ENCODE results near the gene XG. TPM values are rescaled to one million over a fixed set of nuclear protein-coding genes. Genes with fewer than 3 reads are reported as not detected.
"Not testable (repeated sequence)": the region's sequence is repeated elsewhere in the genome, so short reads cannot be mapped to it uniquely, and the experiment has no call there.

The XG gene
- total RNA-seq, 6 experiments from 2014 or later: 0.31 TPM; not detected in 5

DNA sequence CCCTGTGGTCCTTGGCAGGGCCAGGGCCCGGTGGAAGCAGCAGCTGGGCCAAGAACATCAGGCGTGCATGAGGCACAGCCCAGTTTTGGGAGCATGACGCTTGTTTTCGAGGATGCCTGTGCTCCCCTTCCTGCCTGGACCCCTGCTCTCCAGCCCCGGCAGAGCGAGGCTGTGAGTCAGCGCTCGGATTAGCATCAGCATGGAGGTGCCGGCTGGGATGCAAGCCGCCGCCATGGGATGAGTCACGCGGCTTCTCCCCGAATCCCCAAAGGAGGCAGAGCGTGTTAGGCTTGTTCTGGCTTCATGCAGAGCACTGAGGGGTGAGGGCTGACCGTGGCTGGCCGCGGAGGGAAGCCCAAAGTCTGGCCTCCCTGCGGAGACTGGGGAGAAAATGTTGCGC, 53.0 kb downstream of the XG start:
- WGBS (ENCODE audit: insufficient coverage, low coverage, low lambda C conversion rate, missing lambda C conversion rate): 70% methylated on average over 11 of the region's 20 CpGs
- DNase-seq, ATAC-seq, H3K4me3 ChIP-seq, H3K9me3 ChIP-seq, H3K4me1 ChIP-seq, H3K36me3 ChIP-seq, H3K27ac ChIP-seq, H3K27me3 ChIP-seq: not testable (repeated sequence)
- intact Hi-C loops (cut with DNase I): loop anchor here in 1 of 2 donors (10.0 kb wide), 1 partner anchor 160 kb away; no protein-coding TSS in a partner anchor

DNA sequence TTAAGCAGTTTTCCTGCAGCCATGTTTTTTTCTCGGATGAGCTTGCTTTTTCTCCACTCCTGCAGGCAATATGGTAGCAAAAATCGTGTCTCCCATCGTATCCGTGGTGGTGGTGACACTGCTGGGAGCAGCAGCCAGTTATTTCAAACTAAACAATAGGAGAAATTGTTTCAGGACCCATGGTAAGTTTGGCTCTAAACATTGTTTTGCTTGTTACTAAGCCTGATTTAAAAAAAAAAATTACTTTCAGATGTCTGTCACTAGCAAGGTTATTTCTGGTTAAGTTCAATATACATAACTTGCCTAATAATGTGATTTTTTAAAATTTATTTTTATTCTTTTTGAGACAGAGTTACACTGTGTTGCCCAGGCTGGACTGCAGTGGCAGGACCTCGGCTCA, 59.4 kb downstream of the XG start:
- Histone ChIP-seq H3K36me3 (no peaks in the 10 kb centered on the region), H3K4me1 (no peaks in the 10 kb centered on the region), H3K27me3 (no peaks in the 10 kb centered on the region), H3K4me3 (no peak overlapping the region), H3K27ac (no peak overlapping the region), H3K9me3 (no peaks in the 10 kb centered on the region)
- ATAC-seq (no peak), DNase-seq (no peak)
- TF ChIP-seq POLR2A (IDR thresholded peaks at IDR 0.05): no peak
- TF ChIP-seq, protein P1, sequence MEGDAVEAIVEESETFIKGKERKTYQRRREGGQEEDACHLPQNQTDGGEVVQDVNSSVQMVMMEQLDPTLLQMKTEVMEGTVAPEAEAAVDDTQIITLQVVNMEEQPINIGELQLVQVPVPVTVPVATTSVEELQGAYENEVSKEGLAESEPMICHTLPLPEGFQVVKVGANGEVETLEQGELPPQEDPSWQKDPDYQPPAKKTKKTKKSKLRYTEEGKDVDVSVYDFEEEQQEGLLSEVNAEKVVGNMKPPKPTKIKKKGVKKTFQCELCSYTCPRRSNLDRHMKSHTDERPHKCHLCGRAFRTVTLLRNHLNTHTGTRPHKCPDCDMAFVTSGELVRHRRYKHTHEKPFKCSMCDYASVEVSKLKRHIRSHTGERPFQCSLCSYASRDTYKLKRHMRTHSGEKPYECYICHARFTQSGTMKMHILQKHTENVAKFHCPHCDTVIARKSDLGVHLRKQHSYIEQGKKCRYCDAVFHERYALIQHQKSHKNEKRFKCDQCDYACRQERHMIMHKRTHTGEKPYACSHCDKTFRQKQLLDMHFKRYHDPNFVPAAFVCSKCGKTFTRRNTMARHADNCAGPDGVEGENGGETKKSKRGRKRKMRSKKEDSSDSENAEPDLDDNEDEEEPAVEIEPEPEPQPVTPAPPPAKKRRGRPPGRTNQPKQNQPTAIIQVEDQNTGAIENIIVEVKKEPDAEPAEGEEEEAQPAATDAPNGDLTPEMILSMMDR (IDR thresholded peaks at IDR 0.05): no peak
- intact Hi-C loops (cut with DNase I): no loop called here
- 66% methylated on average over 5 of the region's 5 CpGs for WGBS (ENCODE audit: insufficient coverage, low coverage, low lambda C conversion rate, missing lambda C conversion rate)

DNA sequence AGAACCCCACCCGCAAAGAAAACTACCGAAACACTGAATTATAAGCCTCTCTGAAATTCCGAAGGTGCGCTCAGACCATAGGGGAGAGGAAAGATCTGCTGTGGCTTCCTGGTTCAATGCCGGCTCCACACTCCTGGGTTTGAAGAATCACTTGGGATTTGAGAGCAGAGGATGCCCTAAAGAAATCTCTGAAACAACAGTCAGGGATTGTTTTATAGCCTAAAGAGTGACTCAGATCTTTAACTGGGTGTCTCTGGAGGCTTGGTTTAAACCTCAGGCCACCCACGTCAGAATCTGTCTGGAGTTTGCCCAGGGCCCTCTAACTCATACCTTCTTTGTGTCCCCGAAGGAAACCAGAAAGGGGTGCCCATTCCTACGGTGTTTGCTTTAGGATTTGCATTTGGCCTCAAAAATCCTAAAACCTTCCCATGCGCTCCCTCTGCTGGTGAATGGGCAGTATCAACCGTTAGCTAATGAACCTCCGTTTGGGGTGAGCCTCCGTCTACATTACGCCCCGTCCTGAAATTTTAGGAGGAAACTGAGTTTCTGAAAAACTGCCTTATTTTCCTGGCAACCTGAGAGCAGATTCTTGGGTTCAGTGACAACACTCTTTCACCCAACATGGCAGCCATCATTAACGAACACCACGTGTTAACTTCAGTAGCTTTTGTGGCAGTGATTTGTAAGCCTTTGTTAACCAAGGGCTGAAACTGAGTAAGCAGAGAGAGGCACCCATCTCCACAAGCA, 60.5 kb downstream of the XG start:
- TF ChIP-seq, protein P1 (IDR thresholded peaks at IDR 0.05): peak; percentile 58 to 78 (median 59)
- H3K4me1 ChIP-seq; intact Hi-C loops (cut with DNase I); H3K36me3 ChIP-seq; H3K27ac ChIP-seq; H3K9me3 ChIP-seq; H3K27me3 ChIP-seq: not testable (repeated sequence)
- peak overlapping the region in 1 of 3 donors; percentile 20 for H3K4me3 ChIP-seq
- WGBS (ENCODE audit: insufficient coverage, low coverage, low lambda C conversion rate, missing lambda C conversion rate): 32% methylated on average over 13 of the region's 16 CpGs
- DNase-seq (peak in 2 of 3 donors; percentile 23 to 42), ATAC-seq (peak; percentile 77 to 95 (median 92))

DNA sequence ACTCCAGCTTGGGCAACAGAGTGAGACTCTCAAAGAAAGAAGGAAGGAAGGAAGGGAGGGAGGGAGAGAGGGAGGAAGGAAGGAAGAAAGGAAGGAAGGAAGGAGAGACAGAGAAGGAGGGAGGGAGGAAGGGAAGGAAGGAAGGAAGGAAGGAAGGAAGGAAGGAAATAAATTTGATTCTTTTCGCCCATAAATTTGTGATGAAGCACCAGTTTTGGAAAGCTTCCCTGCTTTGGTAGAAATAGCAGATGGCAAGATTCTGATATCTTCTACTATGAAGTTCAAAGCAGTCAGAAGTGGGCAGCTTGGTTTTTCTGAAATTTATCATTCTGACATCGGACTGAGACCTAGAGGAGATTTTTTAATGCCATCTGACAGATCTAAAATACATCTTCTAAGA, 65.2 kb downstream of the XG start:
- intact Hi-C loops (cut with DNase I): no loop called here
- no peak overlapping the region for H3K4me3 ChIP-seq
- no peaks in the 10 kb centered on the region for H3K36me3 ChIP-seq
- ATAC-seq: no peak
- no peaks in the 10 kb centered on the region for H3K9me3 ChIP-seq
- 44% methylated on average over 2 of the region's 2 CpGs for WGBS (ENCODE audit: insufficient coverage, low coverage, low lambda C conversion rate, missing lambda C conversion rate)
- no peaks in the 10 kb centered on the region for H3K27me3 ChIP-seq
- no peak overlapping the region for H3K27ac ChIP-seq
- no peak for TF ChIP-seq POLR2A (IDR thresholded peaks at IDR 0.05)
- TF ChIP-seq, protein P1 (IDR thresholded peaks at IDR 0.05): no peak
- H3K4me1 ChIP-seq: no peaks in the 10 kb centered on the region
- DNase-seq: no peak

DNA sequence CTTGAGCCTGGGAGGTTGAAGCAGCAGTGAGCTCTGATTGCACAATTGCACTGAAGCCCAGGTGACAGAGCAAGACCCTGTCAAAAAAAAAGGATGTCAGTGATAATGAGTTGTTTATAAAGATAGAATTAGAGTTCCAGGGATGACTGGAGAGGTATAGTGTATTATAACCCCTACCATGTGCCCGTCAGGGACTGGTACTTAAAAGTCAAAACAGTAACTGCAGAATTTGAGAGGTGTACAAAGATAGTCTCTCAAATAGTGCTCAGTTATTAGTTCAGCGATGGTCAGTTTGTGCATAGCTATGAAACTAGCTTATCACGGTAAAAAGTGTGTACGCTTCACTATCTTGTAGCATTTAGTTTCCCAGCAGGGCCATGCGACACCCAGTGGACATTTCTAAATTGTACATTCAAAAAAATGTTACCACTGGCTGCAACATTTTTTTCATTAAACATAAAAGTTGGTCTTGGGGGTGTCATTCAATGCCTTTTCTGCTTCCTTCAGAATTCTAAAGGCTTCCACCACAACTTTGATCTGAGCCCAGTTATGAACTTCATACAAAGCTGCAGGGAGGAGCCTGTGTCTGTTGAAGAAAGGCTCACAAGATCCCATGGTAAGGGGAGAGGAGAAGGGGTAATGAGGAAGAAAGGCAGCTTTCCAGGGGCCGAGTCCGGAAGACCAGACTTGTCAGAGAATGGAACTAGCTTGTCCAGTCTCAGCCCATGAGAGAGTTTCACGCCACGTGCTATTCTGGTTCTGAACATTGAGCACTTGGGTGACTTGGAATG, 67.7 kb downstream of the XG start:
- DNase-seq (no peak), ATAC-seq (peak; percentile 46 to 58 (median 56))
- Histone ChIP-seq H3K27me3 (no peaks in the 10 kb centered on the region), H3K9me3 (no peaks in the 10 kb centered on the region), H3K4me1 (peaks cover 0 to 8% (median 2%) of the 10 kb centered on the region in 4 donors), H3K27ac (no peak overlapping the region), H3K36me3 (no peaks in the 10 kb centered on the region), H3K4me3 (no peak overlapping the region)
- no peak for TF ChIP-seq POLR2A (IDR thresholded peaks at IDR 0.05)
- TF ChIP-seq, protein P1 (IDR thresholded peaks at IDR 0.05): peak; percentile 58 to 61 (median 59)
- 31% methylated on average over 7 of the region's 9 CpGs for WGBS (ENCODE audit: insufficient coverage, low coverage, low lambda C conversion rate, missing lambda C conversion rate)
- intact Hi-C loops (cut with DNase I): loop anchor here in 1 of 2 donors (10.0 kb wide), 1 partner anchor 165 kb away; no protein-coding TSS in a partner anchor
